IPS DF 6.9 (cell line): ENCODE results near the gene JMJD4.

Experiments used
- DNase-seq: peaks from one replicate; pipeline ENCODE4 v3.0.0-alpha.2; 2013; ENCODE audit warnings: low read depth, low spot score
- H3K27ac ChIP-seq: one replicate; pipeline ENCODE4 v1.5.1; 2013; ENCODE audit warnings: low read length, control low read depth
- H3K27me3 ChIP-seq: 2 replicates; pipeline ENCODE4 v1.6.1; 2013; ENCODE audit warnings: mild to moderate bottlenecking, low read length; ENCODE audit not compliant: control insufficient read depth, insufficient read depth
- H3K36me3 ChIP-seq: 2 replicates; pipeline ENCODE4 v1.6.1; 2013; ENCODE audit warnings: low read length; ENCODE audit not compliant: control insufficient read depth, insufficient read depth
- H3K4me1 ChIP-seq: 2 replicates; pipeline ENCODE4 v1.6.1; 2013; ENCODE audit warnings: low read length; ENCODE audit not compliant: control insufficient read depth, insufficient read depth
- H3K4me3 ChIP-seq: 2 replicates; pipeline ENCODE4 v1.5.1; 2013; ENCODE audit warnings: mild to moderate bottlenecking, low read length
- H3K9me3 ChIP-seq: 2 replicates; pipeline ENCODE4 v1.6.1; 2013; ENCODE audit warnings: low read length, inconsistent platforms; ENCODE audit not compliant: control insufficient read depth, insufficient read depth
- WGBS: extraction: QIAGEN DNeasy Blood & Tissue Kit; methylation state at CpG from one replicate; pipeline ENCODE4 v1.1.7; 2013; ENCODE audit warnings: mixed read lengths, missing lambda C conversion rate; ENCODE audit not compliant: insufficient read length, insufficient coverage; 5-methylcytosine and 5-hydroxymethylcytosine counted together

JMJD4 gene, protein sequence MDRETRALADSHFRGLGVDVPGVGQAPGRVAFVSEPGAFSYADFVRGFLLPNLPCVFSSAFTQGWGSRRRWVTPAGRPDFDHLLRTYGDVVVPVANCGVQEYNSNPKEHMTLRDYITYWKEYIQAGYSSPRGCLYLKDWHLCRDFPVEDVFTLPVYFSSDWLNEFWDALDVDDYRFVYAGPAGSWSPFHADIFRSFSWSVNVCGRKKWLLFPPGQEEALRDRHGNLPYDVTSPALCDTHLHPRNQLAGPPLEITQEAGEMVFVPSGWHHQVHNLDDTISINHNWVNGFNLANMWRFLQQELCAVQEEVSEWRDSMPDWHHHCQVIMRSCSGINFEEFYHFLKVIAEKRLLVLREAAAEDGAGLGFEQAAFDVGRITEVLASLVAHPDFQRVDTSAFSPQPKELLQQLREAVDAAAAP

DNA sequence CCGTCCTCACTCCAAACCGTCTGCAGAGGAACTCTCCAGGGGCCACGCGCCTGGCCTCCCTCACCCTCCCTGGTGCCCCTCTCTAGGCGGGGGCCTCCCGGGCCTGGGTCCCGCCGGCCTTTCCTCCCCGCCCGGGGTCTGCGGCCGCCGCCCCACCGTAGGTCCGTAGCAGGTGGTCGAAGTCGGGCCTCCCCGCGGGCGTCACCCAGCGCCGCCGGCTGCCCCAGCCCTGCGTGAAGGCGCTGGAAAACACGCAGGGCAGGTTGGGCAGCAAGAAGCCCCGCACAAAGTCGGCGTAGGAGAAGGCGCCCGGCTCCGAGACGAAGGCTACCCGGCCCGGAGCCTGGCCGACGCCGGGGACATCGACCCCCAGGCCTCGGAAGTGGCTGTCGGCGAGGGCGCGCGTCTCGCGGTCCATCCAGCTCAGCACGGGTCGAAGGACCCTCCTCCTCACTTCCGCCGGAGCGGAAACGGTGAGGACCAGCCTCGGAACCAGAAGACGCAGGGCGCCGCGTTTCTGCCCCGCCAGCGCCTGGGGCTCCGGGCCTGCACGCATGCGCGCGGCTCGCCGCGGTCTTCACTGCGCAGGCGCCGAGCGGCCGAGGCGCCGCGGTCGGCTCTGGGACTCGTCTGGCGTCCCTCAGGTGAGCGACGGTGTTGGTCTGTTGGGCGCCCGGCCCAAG is at the start of gene JMJD4, which contains the start of gene SNAP47:
Gene JMJD4, minus strand, starts transcription at position 447 of the 683 bp plus-strand sequence. Its CDS starts 29 bp downstream, at position 418.
Gene SNAP47, plus strand, starts transcription at position 580 of the 683 bp plus-strand sequence. CDS start 12,302 bp downstream, outside the sequence.
- no CpG with 5 or more reads among the region's 83 CpGs for WGBS
- peaks cover 19% of the 10 kb centered on the region for H3K36me3 ChIP-seq
- no peak within 1 kb of the TSS for H3K27ac ChIP-seq
- H3K4me3 ChIP-seq: peak within 1 kb of the TSS; percentile 89
- DNase-seq: peak; percentile 81
- no peaks in the 10 kb centered on the region for H3K27me3 ChIP-seq
- no peaks in the 10 kb centered on the region for H3K9me3 ChIP-seq
- peaks cover 7% of the 10 kb centered on the region for H3K4me1 ChIP-seq

DNA sequence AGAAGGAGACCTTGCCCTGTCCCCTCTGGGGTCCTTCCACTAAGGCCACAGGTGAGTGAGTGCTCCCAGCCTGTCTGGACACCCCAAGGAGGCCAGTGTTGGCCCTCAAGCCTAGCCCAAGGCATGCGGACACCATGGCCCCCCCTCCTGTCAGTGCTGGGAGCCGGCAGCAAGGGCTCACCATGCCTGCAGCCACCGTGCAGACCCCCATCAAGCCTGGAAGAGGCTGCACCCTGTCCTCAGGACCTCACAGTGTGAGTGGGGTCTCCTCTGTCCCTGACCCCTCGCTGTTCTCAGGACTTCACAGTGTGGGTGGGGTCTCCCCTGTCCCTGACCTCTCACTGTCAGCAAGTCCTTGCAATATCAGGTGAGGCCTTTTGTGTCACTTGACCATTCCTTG is 47.1 kb upstream of the JMJD4 start:
- H3K9me3 ChIP-seq: no peaks in the 10 kb centered on the region
- no CpG with 5 or more reads among the region's 4 CpGs for WGBS
- no peak overlapping the region for H3K27ac ChIP-seq
- no peak overlapping the region for H3K4me3 ChIP-seq
- no peaks in the 10 kb centered on the region for H3K4me1 ChIP-seq
- peaks cover 5% of the 10 kb centered on the region; the same call in 1 of the 2 replicates for H3K27me3 ChIP-seq
- DNase-seq: no peak
- 0 out of 2 replicates have a peak, but pooled peaks cover 7% of the 10 kb centered on the region for H3K36me3 ChIP-seq

DNA sequence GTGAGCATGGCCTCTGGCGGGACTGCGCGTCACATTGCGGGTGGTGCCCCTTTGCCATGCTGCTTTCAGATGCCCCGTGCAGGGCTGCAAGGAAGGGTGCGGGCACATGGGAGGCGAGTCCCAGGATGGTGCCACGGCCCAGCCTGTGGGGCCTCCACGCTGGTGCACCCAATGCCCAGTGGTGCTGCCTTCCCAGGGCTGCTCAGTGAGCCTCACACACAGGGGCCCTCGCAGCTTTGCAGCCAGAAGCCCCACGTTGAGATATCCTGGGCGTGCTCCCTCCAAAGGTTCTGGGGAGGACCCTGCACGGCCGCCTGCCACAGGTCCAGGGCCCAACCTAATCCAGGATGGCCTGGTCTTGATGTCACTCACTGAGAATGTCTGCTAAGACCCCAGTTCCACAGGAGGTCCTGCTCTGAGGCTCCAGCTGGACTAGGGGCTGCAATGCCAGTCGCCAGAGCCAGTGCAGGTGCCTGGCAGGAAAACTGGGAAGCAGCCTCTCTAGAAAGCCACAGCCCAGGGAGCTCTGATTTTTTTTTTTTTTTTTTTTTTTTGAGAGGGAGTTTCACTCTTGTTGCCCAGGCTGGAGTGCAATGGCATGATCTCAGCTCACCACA is 46.3 kb upstream of the JMJD4 start:
- no CpG with 5 or more reads among the region's 15 CpGs for WGBS
- no peak overlapping the region for H3K4me3 ChIP-seq
- H3K9me3 ChIP-seq: no peaks in the 10 kb centered on the region
- H3K27me3 ChIP-seq: 0 out of 2 replicates have a peak, but pooled peaks cover 2% of the 10 kb centered on the region
- H3K27ac ChIP-seq: no peak overlapping the region
- 0 out of 2 replicates have a peak, but pooled peaks cover 7% of the 10 kb centered on the region for H3K36me3 ChIP-seq
- no peaks in the 10 kb centered on the region for H3K4me1 ChIP-seq
- no peak for DNase-seq

DNA sequence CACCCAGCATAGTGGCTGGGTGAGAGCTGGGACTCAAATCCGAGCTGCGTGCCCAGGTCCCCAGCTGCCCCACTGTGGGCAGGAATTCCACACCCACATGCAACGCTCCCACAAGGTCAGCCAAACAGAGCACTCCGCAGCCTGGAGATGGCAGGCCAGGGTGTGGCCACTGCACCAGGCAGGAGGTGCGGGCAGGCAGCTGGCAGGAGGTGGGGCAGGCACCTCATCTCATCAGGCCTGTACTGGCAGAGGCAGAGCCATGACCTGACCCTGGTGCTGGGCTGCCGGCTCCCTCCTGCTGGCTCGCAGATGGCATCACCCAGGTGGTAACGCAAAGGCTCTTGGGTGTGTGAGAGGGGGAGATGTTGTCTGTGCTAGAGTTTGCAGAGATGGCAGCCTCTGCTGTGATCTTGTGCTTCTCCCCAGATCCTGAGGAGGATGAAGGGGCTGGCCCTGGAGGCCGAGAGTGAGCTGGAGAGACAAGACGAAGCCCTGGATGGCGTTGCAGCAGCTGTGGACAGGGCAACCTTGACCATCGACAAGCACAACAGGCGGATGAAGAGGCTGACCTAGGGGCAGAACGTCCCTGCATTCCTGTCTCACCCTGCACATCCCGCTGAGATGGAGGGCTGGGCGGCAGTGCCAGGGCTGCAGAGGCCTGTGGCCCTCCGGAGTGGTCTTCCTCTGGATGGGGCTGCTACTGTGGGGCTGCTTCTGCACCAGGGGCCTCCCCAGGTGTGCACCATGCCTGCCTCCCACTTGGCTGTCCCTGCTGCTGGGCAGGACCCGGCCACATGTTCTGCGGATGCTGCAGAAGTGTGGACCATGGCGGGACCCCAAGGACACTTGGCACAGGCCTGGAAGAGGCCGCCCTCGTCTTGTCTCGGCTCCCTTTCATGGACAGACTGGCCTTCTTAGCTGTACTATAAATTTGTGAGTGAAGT is 45.3 kb upstream of the JMJD4 start:
- Histone ChIP-seq H3K36me3 (peaks cover 10% of the 10 kb centered on the region; the same call in 1 of the 2 replicates), H3K4me3 (no peak overlapping the region), H3K27ac (no peak overlapping the region), H3K27me3 (no peaks in the 10 kb centered on the region), H3K4me1 (no peaks in the 10 kb centered on the region), H3K9me3 (no peaks in the 10 kb centered on the region)
- no CpG with 5 or more reads among the region's 23 CpGs for WGBS
- no peak for DNase-seq

DNA sequence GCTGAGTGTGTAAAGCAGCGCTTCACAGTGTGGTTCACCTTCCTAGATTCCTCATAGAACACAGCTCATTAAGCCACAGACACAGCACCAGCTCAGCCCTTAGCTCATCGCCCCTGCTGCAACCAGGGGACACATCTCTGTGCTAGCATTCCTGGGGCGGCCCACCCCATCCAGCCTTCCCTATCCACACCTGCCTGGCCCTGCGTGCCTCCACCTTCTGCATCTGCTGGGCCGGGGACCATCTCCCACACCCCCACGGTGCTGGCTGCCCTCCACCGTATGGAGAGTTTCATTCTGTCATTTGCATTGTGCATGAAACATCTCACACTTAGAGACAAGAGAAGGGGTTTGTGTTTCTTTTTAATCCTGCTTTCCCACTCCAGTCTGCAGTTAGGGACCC is 44.6 kb upstream of the JMJD4 start:
- H3K27ac ChIP-seq: no peak overlapping the region
- H3K4me1 ChIP-seq: no peaks in the 10 kb centered on the region
- no peaks in the 10 kb centered on the region for H3K9me3 ChIP-seq
- no peak for DNase-seq
- H3K27me3 ChIP-seq: no peaks in the 10 kb centered on the region
- WGBS: no CpG with 5 or more reads among the region's 7 CpGs
- peaks cover 10% of the 10 kb centered on the region; the same call in 1 of the 2 replicates for H3K36me3 ChIP-seq
- H3K4me3 ChIP-seq: no peak overlapping the region

DNA sequence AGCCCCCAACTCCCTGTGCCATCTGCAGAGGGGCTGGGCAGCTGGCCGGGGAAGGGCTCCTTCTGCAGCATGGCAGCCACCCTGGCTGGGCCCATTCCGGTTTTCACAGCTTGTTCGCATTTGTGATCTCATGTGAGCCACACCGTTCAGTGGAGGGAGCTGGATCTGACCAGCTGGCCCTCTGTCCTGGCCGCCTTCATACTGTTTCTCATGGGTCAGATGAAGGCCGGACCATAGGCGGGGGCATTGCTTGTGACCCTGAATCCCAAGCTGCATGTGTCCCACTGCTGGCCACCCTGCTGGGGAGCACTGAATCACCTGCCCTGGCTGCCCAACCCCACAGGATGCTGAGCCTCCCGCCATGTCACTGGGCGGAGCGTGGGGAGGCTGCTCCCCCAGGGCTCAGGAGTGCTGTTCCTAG is 43.9 kb upstream of the JMJD4 start:
- no CpG with 5 or more reads among the region's 10 CpGs for WGBS
- no peaks in the 10 kb centered on the region for H3K27me3 ChIP-seq
- no peak overlapping the region for H3K4me3 ChIP-seq
- H3K4me1 ChIP-seq: no peaks in the 10 kb centered on the region
- no peak for DNase-seq
- no peak overlapping the region for H3K27ac ChIP-seq
- H3K9me3 ChIP-seq: no peaks in the 10 kb centered on the region
- H3K36me3 ChIP-seq: peaks cover 10% of the 10 kb centered on the region; the same call in 1 of the 2 replicates

DNA sequence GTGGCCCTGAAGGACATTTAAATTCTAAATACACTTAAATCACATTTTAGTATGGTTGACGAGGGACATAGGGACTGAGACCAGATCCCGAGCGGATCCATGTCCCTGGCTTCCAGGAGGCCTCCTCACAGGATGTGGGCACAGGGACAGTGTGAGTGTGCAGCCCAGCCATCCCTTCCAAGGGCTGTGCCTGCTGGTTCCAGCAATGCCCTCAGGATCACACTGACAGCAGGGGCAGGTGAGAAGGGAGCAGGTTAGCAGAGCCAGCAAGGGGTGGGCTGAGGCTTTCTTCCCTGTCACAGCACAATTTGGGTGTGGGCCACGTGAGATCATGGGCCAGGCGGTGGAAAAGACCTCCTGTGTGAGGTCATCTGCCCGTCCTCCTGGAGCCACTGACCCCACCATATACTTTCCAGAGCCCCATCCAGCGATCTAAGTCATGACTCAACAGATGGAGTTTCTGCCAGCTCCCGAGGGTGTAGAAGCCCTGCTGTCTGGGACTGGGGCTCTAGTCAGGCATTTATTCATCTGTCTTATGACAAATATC is 43.4 kb upstream of the JMJD4 start:
- no CpG with 5 or more reads among the region's 8 CpGs for WGBS
- Histone ChIP-seq H3K36me3 (peaks cover 10% of the 10 kb centered on the region; the same call in 1 of the 2 replicates), H3K4me3 (no peak overlapping the region), H3K9me3 (no peaks in the 10 kb centered on the region), H3K27me3 (no peaks in the 10 kb centered on the region), H3K4me1 (no peaks in the 10 kb centered on the region), H3K27ac (no peak overlapping the region)
- DNase-seq: no peak

DNA sequence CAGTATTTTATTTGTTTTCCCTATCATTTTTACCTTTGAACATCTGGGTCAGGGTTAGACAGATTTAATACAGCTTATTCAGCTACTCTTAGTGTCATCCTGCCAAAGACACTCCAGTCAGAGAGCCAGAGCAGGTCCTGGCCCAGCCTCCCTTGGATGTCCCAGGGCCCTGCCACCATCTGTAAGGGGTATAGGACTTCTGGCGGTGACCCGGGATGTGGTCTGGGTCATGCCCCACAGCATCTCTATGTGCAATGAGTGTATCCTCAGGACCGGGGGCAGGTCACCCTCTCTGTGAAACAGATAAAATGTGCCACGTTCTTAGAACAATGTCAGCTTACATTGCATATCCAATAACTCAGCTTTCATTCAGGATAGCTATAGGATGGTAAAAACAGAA is 42.5 kb upstream of the JMJD4 start:
- no peak for DNase-seq
- Histone ChIP-seq H3K27me3 (no peaks in the 10 kb centered on the region), H3K36me3 (peaks cover 10% of the 10 kb centered on the region; the same call in 1 of the 2 replicates), H3K4me3 (no peak overlapping the region), H3K27ac (no peak overlapping the region), H3K4me1 (no peaks in the 10 kb centered on the region), H3K9me3 (no peaks in the 10 kb centered on the region)
- WGBS: no CpG with 5 or more reads among the region's 4 CpGs

DNA sequence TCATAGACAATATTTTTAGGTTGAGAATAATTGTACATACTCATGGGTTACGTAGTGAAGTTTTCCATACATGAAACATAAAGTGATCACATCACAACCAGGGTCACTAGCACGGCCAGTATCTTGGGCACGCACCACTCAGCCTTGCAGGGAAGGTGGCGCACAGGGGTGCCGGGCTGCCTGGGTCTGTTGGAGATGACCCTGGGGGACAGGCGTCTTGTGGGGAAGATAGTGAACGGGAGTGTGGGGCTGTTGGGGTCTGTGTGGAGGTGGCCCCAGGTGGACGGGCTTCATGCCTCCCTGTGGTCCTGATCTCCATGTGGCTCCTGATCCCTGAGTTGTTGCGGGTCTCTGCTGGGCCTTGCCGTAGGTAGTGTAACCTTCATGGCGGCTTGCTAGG is 42.1 kb upstream of the JMJD4 start:
- H3K36me3 ChIP-seq: peaks cover 10% of the 10 kb centered on the region; the same call in 1 of the 2 replicates
- no CpG with 5 or more reads among the region's 11 CpGs for WGBS

More for the DNA sequence above, 42.1 kb upstream of the JMJD4 start:
- no peaks in the 10 kb centered on the region for H3K27me3 ChIP-seq
- H3K4me1 ChIP-seq: no peaks in the 10 kb centered on the region
- no peaks in the 10 kb centered on the region for H3K9me3 ChIP-seq
- H3K4me3 ChIP-seq: no peak overlapping the region
- DNase-seq: no peak
- H3K27ac ChIP-seq: no peak overlapping the region
